ENCODE results near the gene ABCC3. TPM values are rescaled to one million over a fixed set of nuclear protein-coding genes. Genes with fewer than 3 reads are reported as not detected.
"Not testable (repeated sequence)": the region's sequence is repeated elsewhere in the genome, so short reads cannot be mapped to it uniquely, and the experiment has no call there.

ABCC3 gene
- total RNA-seq, 1 donor = 18.1 TPM

GRCh38 chr17:50719924-50720794 lies 85.5 kb downstream of the ABCC3 start:
- Histone ChIP-seq H3K4me3 (ENCODE audit: low read length) (peak overlapping the region; percentile 97), H3K9me3 (ENCODE audit: low read depth, low read length) (no peaks in the 10 kb centered on the region), H3K27me3 (ENCODE audit: insufficient read depth, low read length) (no peaks in the 10 kb centered on the region), H3K4me1 (ENCODE audit: insufficient read depth, low read length) (peaks cover 69% of the 10 kb centered on the region)

- Histone ChIP-seq H3K4me3 (ENCODE audit: low read length) (peak overlapping the region; percentile 97), H3K9me3 (ENCODE audit: low read depth, low read length) (no peaks in the 10 kb centered on the region), H3K4me1 (ENCODE audit: insufficient read depth, low read length) (peaks cover 62% of the 10 kb centered on the region), H3K27me3 (ENCODE audit: insufficient read depth, low read length) (no peaks in the 10 kb centered on the region)
These were observed 86.7 kb downstream of the ABCC3 start for GRCh38 chr17:50721194-50722010.

- H3K27me3 ChIP-seq (ENCODE audit: insufficient read depth, low read length) = no peaks in the 10 kb centered on the region
- H3K4me3 ChIP-seq (ENCODE audit: low read length) = no peak overlapping the region
- H3K9me3 ChIP-seq (ENCODE audit: low read depth, low read length) = no peaks in the 10 kb centered on the region
- H3K4me1 ChIP-seq (ENCODE audit: insufficient read depth, low read length) = peaks cover 62% of the 10 kb centered on the region
These were observed 88.1 kb downstream of the ABCC3 start for GRCh38 chr17:50722746-50723145.

- H3K27me3 ChIP-seq (ENCODE audit: insufficient read depth, low read length); H3K4me3 ChIP-seq (ENCODE audit: low read length); H3K9me3 ChIP-seq (ENCODE audit: low read depth, low read length): not testable (repeated sequence)
- H3K4me1 ChIP-seq (ENCODE audit: insufficient read depth, low read length) = peaks cover 56% of the 10 kb centered on the region
These were observed 89.9 kb downstream of the ABCC3 start for GRCh38 chr17:50724622-50725021.

GRCh38 chr17:50725769-50726655 lies 91.3 kb downstream of the ABCC3 start:
- H3K4me1 ChIP-seq (ENCODE audit: insufficient read depth, low read length) = peaks cover 63% of the 10 kb centered on the region
- no peaks in the 10 kb centered on the region for H3K27me3 ChIP-seq (ENCODE audit: insufficient read depth, low read length)
- H3K4me3 ChIP-seq (ENCODE audit: low read length) = no peak overlapping the region
- H3K9me3 ChIP-seq (ENCODE audit: low read depth, low read length) = no peaks in the 10 kb centered on the region

- H3K9me3 ChIP-seq (ENCODE audit: low read depth, low read length) = no peaks in the 10 kb centered on the region
- H3K4me3 ChIP-seq (ENCODE audit: low read length) = no peak overlapping the region
- H3K4me1 ChIP-seq (ENCODE audit: insufficient read depth, low read length) = peaks cover 55% of the 10 kb centered on the region
- no peaks in the 10 kb centered on the region for H3K27me3 ChIP-seq (ENCODE audit: insufficient read depth, low read length)
These were observed 93.4 kb downstream of the ABCC3 start for GRCh38 chr17:50728112-50728429.

- peaks cover 49% of the 10 kb centered on the region for H3K4me1 ChIP-seq (ENCODE audit: insufficient read depth, low read length)
- no peaks in the 10 kb centered on the region for H3K9me3 ChIP-seq (ENCODE audit: low read depth, low read length)
- no peak overlapping the region for H3K4me3 ChIP-seq (ENCODE audit: low read length)
- H3K27me3 ChIP-seq (ENCODE audit: insufficient read depth, low read length) = no peaks in the 10 kb centered on the region
These were observed 94.4 kb downstream of the ABCC3 start for GRCh38 chr17:50728881-50729765.

GRCh38 chr17:50731575-50732460 lies 97.1 kb downstream of the ABCC3 start:
- H3K4me3 ChIP-seq (ENCODE audit: low read length) = no peak overlapping the region
- peaks cover 43% of the 10 kb centered on the region for H3K4me1 ChIP-seq (ENCODE audit: insufficient read depth, low read length)
- H3K9me3 ChIP-seq (ENCODE audit: low read depth, low read length) = no peaks in the 10 kb centered on the region
- no peaks in the 10 kb centered on the region for H3K27me3 ChIP-seq (ENCODE audit: insufficient read depth, low read length)

GRCh38 chr17:50735287-50735686 lies 100.6 kb downstream of the ABCC3 start:
- Histone ChIP-seq H3K9me3 (ENCODE audit: low read depth, low read length) (no peaks in the 10 kb centered on the region), H3K27me3 (ENCODE audit: insufficient read depth, low read length) (no peaks in the 10 kb centered on the region), H3K4me1 (ENCODE audit: insufficient read depth, low read length) (peaks cover 29% of the 10 kb centered on the region), H3K4me3 (ENCODE audit: low read length) (no peak overlapping the region)

- H3K27me3 ChIP-seq (ENCODE audit: insufficient read depth, low read length) = no peaks in the 10 kb centered on the region
- H3K9me3 ChIP-seq (ENCODE audit: low read depth, low read length) = no peaks in the 10 kb centered on the region
- no peak overlapping the region for H3K4me3 ChIP-seq (ENCODE audit: low read length)
- H3K4me1 ChIP-seq (ENCODE audit: insufficient read depth, low read length) = peaks cover 10% of the 10 kb centered on the region
These were observed 102.5 kb downstream of the ABCC3 start for GRCh38 chr17:50737118-50737698.

GRCh38 chr17:50739098-50739497 lies 104.4 kb downstream of the ABCC3 start:
- Histone ChIP-seq H3K9me3 (ENCODE audit: low read depth, low read length) (no peaks in the 10 kb centered on the region), H3K4me3 (ENCODE audit: low read length) (no peak overlapping the region), H3K27me3 (ENCODE audit: insufficient read depth, low read length) (no peaks in the 10 kb centered on the region), H3K4me1 (ENCODE audit: insufficient read depth, low read length) (peaks cover 10% of the 10 kb centered on the region)
